AG04450 (cell line): ENCODE measurements around the gene PNPLA1. TPM values are rescaled to one million over a fixed set of nuclear protein-coding genes. Genes with fewer than 3 reads are reported as not detected.

Source experiments
- CTCF ChIA-PET: fragments of 300-600, 350-600 bp; formaldehyde crosslinking; extraction: SDS; loops from one replicate; lab custom pipeline; 2022; ENCODE audit warnings: antibody characterized with exemption, inconsistent platforms; lab: Charles Lee
- POLR2A ChIA-PET: fragments of 350-600 bp; formaldehyde crosslinking; extraction: SDS; loops from one replicate; lab custom pipeline; 2021; ENCODE audit warnings: antibody characterized with exemption, inconsistent platforms; lab: Yijun Ruan, JAX
- DNase-seq: peaks from one replicate; pipeline ENCODE4 v3.0.0-alpha.2; 2011; ENCODE audit warnings: low read depth, low spot score
- H3K27ac ChIP-seq: one replicate; pipeline ENCODE4 v1.5.1; 2012; ENCODE audit warnings: low read depth, low read length, control low read depth
- H3K27me3 ChIP-seq: one replicate; pipeline ENCODE4 v1.6.0; 2012; ENCODE audit warnings: low read length; ENCODE audit not compliant: control insufficient read depth, insufficient read depth
- H3K4me3 ChIP-seq: 2 replicates; pipeline ENCODE4 v1.5.1; 2011; ENCODE audit warnings: mild to moderate bottlenecking, low read depth, low read length, control low read depth
- H3K9me3 ChIP-seq: 2 replicates; pipeline ENCODE4 v1.5.1; 2012; ENCODE audit warnings: low read length; ENCODE audit not compliant: control insufficient read depth, insufficient read depth
- CTCF ChIP-seq: IDR thresholded peaks from 2 replicates; pipeline ENCODE4 v1.5.1; 2011; ENCODE audit warnings: low read depth, low read length, control low read depth, inconsistent platforms
- polyA plus RNA-seq: library from polyadenylated mRNA; depleted of rRNA; stranded (reverse); fragments of >200 nt; gene quantifications from 2 replicates; pipeline ENCODE4 v1.2.3, GENCODE V29; 2011

PNPLA1 gene
- polyA plus RNA-seq, 1 experiment: not detected

GRCh38 chr6:36273802-36274514 is 4.1 kb downstream of the PNPLA1 start:
- CTCF ChIA-PET: no interaction called here
- Histone ChIP-seq H3K27ac (no peak overlapping the region), H3K27me3 (peaks cover 57% of the 10 kb centered on the region), H3K4me3 (no peak overlapping the region), H3K9me3 (no peaks in the 10 kb centered on the region; the same call in 1 of the 2 replicates)
- DNase-seq: no peak
- no peak for TF ChIP-seq CTCF
- POLR2A ChIA-PET: no interaction called here

GRCh38 chr6:36276581-36277536 is 7.0 kb downstream of the PNPLA1 start:
- H3K9me3 ChIP-seq: no peaks in the 10 kb centered on the region
- no peak for DNase-seq
- POLR2A ChIA-PET: no interaction called here
- no peak overlapping the region for H3K4me3 ChIP-seq
- no peak for TF ChIP-seq CTCF
- H3K27me3 ChIP-seq: peaks cover 41% of the 10 kb centered on the region
- CTCF ChIA-PET: interaction anchor here (0.6 to 1.1 kb wide), 2 partner anchors 25 to 108 kb away, joined by 3 to 4 read pairs; no protein-coding TSS in a partner anchor
- no peak overlapping the region for H3K27ac ChIP-seq

- ChIA-PET POLR2A (no interaction called here), CTCF (no interaction called here)
- Histone ChIP-seq H3K27me3 (peaks cover 38% of the 10 kb centered on the region), H3K9me3 (no peaks in the 10 kb centered on the region), H3K27ac (no peak overlapping the region), H3K4me3 (no peak overlapping the region)
- DNase-seq: no peak
- no peak for TF ChIP-seq CTCF
Measured at GRCh38 chr6:36277946-36278470, 8.1 kb downstream of the PNPLA1 start.

- Histone ChIP-seq H3K27me3 (peaks cover 48% of the 10 kb centered on the region), H3K27ac (no peak overlapping the region), H3K4me3 (no peak overlapping the region), H3K9me3 (no peaks in the 10 kb centered on the region)
- ChIA-PET CTCF (interaction anchor here (1.6 kb wide), 1 partner anchor 22 kb away, joined by 6 read pairs; no protein-coding TSS in a partner anchor), POLR2A (no interaction called here)
- no peak for DNase-seq
- TF ChIP-seq CTCF: no peak
Measured at GRCh38 chr6:36280467-36280866, 10.6 kb downstream of the PNPLA1 start.
